Panc1 (cell line): ENCODE results near the gene COG3. TPM values are rescaled to one million over a fixed set of nuclear protein-coding genes. Genes with fewer than 3 reads are reported as not detected.

Experiments used
- ATAC-seq: fragments of 200-7000 bp; cut with Tn5 transposase; 2 replicates; pipeline ENCODE4 v1.9.1; 2020; ENCODE audit warnings: mild to moderate bottlenecking, moderate library complexity
- BruUV-seq: library from RNA; stranded (reverse); fragments of 400-500 nt; replicated peaks from 2 replicates; lab custom pipeline; 2021; lab: Mats Ljungman, UMichigan
- CTCF ChIA-PET: fragments of 300-600 bp; sonication (Branson Sonifier 250); formaldehyde crosslinking; loops from one replicate; lab custom pipeline; 2022; ENCODE audit warnings: antibody characterized with exemption; lab: Charles Lee
- POLR2A ChIA-PET: fragments of 300-600 bp; sonication (Branson Sonifier 250); formaldehyde crosslinking; loops from one replicate; lab custom pipeline; 2022; ENCODE audit warnings: antibody characterized with exemption; lab: Charles Lee
- DNase-seq: peaks from one replicate; pipeline ENCODE4 v3.0.0-alpha.2; 2010; ENCODE audit warnings: low read depth, low spot score
- H3K27ac ChIP-seq: 2 replicates; pipeline ENCODE4 v1.5.1; 2011; ENCODE audit warnings: mild to moderate bottlenecking, low read length, inconsistent platforms
- H3K27me3 ChIP-seq: fragments of 200-500 bp; sonication (Bioruptor generic); 2 replicates; pipeline ENCODE4 v1.6.0; 2014; ENCODE audit warnings: low read length, inconsistent platforms; ENCODE audit not compliant: control insufficient read depth, insufficient read depth
- H3K36me3 ChIP-seq: fragments of 200-500 bp; sonication (Bioruptor generic); 2 replicates; pipeline ENCODE4 v1.5.1; 2014; ENCODE audit warnings: inconsistent platforms, mild to moderate bottlenecking, low read length, moderate library complexity; ENCODE audit not compliant: control insufficient read depth, insufficient read depth
- H3K4me1 ChIP-seq: 2 replicates; pipeline ENCODE4 v1.5.1; 2011; ENCODE audit warnings: inconsistent platforms, mild to moderate bottlenecking, low read length, moderate library complexity; ENCODE audit not compliant: control insufficient read depth, insufficient read depth
- H3K4me3 ChIP-seq, 2 experiments: 2 replicates each; pipeline ENCODE4 v1.5.1; 2011 to 2012; ENCODE audit warnings: low read depth in 2 of 2, low read length in 2 of 2, mild to moderate bottlenecking in 2 of 2, inconsistent platforms in 1 of 2, moderate library complexity in 1 of 2
- H3K9me3 ChIP-seq: fragments of 200-500 bp; sonication (Bioruptor generic); 2 replicates; pipeline ENCODE4 v1.5.1; 2014; ENCODE audit warnings: low read depth, mild to moderate bottlenecking, inconsistent platforms, low read length, moderate library complexity; ENCODE audit not compliant: control insufficient read depth, insufficient read depth
- CTCF ChIP-seq: fragments of 450-650 bp; IDR thresholded peaks from 2 replicates; pipeline ENCODE4 v1.5.1; 2017; ENCODE audit warnings: mild to moderate bottlenecking
- POLR2AphosphoS5 ChIP-seq: IDR thresholded peaks from 2 replicates; pipeline ENCODE4 v1.6.1; 2012; ENCODE audit warnings: mild to moderate bottlenecking, low read depth, low read length, moderate library complexity
- REST ChIP-seq, 2 experiments: IDR thresholded peaks; 2 replicates each; pipeline ENCODE4 v1.6.1; 2011 to 2012; ENCODE audit warnings: low read depth in 2 of 2, control low read depth in 1 of 2, low read length in 1 of 2, mild to moderate bottlenecking in 1 of 2, moderate library complexity in 1 of 2; ENCODE audit not compliant: insufficient read depth in 1 of 2
- SIN3A ChIP-seq: IDR thresholded peaks from 2 replicates; pipeline ENCODE4 v1.6.1; 2012; ENCODE audit warnings: low read depth, mild to moderate bottlenecking, low read length, moderate library complexity, borderline replicate concordance; ENCODE audit not compliant: insufficient read depth
- TCF7L2 ChIP-seq: IDR thresholded peaks from 2 replicates; pipeline ENCODE4 v1.6.1; 2011; ENCODE audit warnings: mild to moderate bottlenecking, low read depth, low read length, inconsistent platforms
- in situ Hi-C: cut with HindIII; loops from 2 replicates; pipeline ENCODE4 v1.10.0; 2016; ENCODE audit warnings: low sequenced_read_pairs, low pct_unique_long_range_greater_than_20kb
- intact Hi-C: fragments of 100-400 bp; cut with micrococcal nuclease; formaldehyde crosslinking; loops from one replicate; pipeline ENCODE4 v1.10.0; 2022; ENCODE audit not compliant: unreplicated experiment
- total RNA-seq: library from RNA; stranded (reverse); gene quantifications from one replicate; pipeline ENCODE4 v1.2.1, GENCODE V29; 2021; ENCODE audit not compliant: unreplicated experiment

The COG3 gene
- total RNA-seq, 1 experiment from 2014 or later, result 13.6 TPM

GRCh38 chr13:45527699-45528462 is 63.1 kb downstream of the COG3 start:
- peaks cover 4% of the 10 kb centered on the region; the same call in 1 of the 2 replicates for H3K36me3 ChIP-seq
- DNase-seq (no peak), ATAC-seq (peak; percentile 74)
- no peak overlapping the region for H3K27ac ChIP-seq
- no peak for TF ChIP-seq TCF7L2
- no peak for TF ChIP-seq SIN3A
- ChIA-PET CTCF (no interaction called here), POLR2A (no interaction called here)
- no peaks in the 10 kb centered on the region for H3K27me3 ChIP-seq
- H3K4me1 ChIP-seq, result peaks cover 9% of the 10 kb centered on the region
- in situ Hi-C loops, result no loop called here
- no peak overlapping the region for H3K4me3 ChIP-seq
- no peaks in the 10 kb centered on the region for H3K9me3 ChIP-seq
- no TSS peak for BruUV-seq
- intact Hi-C loops, result no loop called here

- ChIA-PET POLR2A (no interaction called here), CTCF (no interaction called here)
- Histone ChIP-seq H3K27ac (no peak overlapping the region), H3K27me3 (no peaks in the 10 kb centered on the region), H3K36me3 (peaks cover 2% of the 10 kb centered on the region; the same call in 1 of the 2 replicates), H3K4me3 (no peak overlapping the region), H3K4me1 (peaks cover 9% of the 10 kb centered on the region), H3K9me3 (no peaks in the 10 kb centered on the region)
- DNase-seq, result no peak
- in situ Hi-C loops, result no loop called here
- no TSS peak for BruUV-seq
- intact Hi-C loops, result no loop called here
- ATAC-seq, result no peak
- TF ChIP-seq SIN3A (no peak), POLR2AphosphoS5 (no peak), REST (IDR thresholded peaks at IDR 0.05; ENCODE audit: insufficient read depth in 1 of 2, low read depth in 2 of 2, low read length in 1 of 2) (no peak), CTCF (no peak), TCF7L2 (no peak)
These were observed 65.0 kb downstream of the COG3 start for GRCh38 chr13:45529758-45530157.

GRCh38 chr13:45534604-45535003 is 69.9 kb downstream of the COG3 start:
- no peak overlapping the region for H3K27ac ChIP-seq
- H3K4me1 ChIP-seq, result no peaks in the 10 kb centered on the region; the same call in 1 of the 2 replicates
- H3K9me3 ChIP-seq, result no peaks in the 10 kb centered on the region
- CTCF ChIA-PET, result no interaction called here
- peaks cover 5% of the 10 kb centered on the region; the same call in 1 of the 2 replicates for H3K36me3 ChIP-seq
- no peak overlapping the region for H3K4me3 ChIP-seq
- no peaks in the 10 kb centered on the region for H3K27me3 ChIP-seq
- no TSS peak for BruUV-seq
- in situ Hi-C loops (no loop called here), intact Hi-C loops (no loop called here)
- POLR2A ChIA-PET, result no interaction called here
- TF ChIP-seq CTCF (no peak), TCF7L2 (no peak), POLR2AphosphoS5 (no peak), SIN3A (no peak), REST (IDR thresholded peaks at IDR 0.05; ENCODE audit: insufficient read depth in 1 of 2, low read depth in 2 of 2, low read length in 1 of 2) (no peak)
- ATAC-seq (no peak), DNase-seq (no peak)
